ENCODE data around the gene SEPTIN2.
"Not testable (repeated sequence)": the region's sequence is repeated elsewhere in the genome, so short reads cannot be mapped to it uniquely, and the experiment has no call there.

The SEPTIN2 gene

DNA sequence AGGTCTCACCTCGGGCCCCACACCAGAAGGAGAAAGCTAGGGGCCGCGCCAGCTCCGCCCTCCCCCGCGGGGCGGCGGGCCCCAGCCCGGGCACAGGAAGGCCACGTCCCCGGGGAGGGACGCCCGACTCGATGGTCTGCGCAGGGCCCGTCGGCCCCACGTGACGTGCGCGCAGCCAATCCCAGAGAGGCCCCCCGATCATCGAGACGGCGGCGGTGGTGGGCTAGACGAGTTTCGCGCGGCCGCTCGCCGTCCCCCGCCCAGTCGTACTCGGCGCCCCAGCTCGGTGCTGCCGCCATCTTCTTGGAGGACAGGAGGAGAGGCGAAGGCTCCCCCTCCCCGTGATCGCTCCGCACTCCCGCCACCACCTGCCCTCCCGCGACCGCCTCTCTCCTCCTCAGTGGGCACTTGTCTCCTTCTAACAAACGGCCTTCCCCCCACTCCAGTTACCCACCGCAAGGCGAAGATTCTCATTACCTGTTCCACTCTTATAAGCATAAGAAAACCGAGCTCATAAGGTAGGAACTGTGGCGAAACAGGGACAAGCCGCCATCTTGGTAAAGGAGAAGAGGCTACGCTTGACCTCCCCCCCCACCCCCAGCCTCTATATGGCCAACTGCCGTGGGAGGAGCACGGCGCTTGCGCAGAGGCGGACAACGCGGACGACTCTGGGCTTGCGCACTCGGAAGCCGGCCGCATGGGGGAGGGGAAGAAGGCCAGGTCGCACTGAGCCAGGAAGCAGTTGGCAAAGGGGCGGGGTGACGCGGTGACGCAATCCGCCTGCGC, 439 bp upstream of the SEPTIN2 start, which contains the start of gene HDLBP:
Gene HDLBP (minus strand): TSS at position 580 of the 786 bp plus-strand sequence. CDS start 48,803 bp downstream, outside the sequence.
- peak; percentile 87 to 92 for DNase-seq

- DNase-seq: no peak
Measured at GRCh38 chr2:241316825-241317224, 1.1 kb downstream of the SEPTIN2 start.

GRCh38 chr2:241317391-241317790, 1.7 kb downstream of the SEPTIN2 start:
- DNase-seq: no peak

DNA sequence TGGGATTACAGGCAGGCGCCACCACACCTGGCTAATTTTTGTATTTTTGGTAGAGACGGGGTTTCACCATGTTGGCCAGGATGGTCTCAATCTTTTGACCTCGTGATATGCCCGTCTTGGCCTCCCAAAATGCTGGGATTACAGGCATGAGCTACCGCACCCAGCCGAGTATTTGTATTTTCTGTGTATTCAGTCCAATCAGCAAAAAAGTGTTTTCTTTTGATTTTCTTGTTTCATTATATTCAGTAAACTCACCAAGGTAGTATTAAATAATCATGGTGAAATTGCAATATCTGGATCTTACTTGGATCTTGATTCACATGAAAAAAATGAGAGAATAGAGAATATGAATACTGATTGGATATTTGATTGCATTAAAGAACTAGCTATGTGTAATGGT, 3.1 kb downstream of the SEPTIN2 start:
- DNase-seq: not testable (repeated sequence)

DNA sequence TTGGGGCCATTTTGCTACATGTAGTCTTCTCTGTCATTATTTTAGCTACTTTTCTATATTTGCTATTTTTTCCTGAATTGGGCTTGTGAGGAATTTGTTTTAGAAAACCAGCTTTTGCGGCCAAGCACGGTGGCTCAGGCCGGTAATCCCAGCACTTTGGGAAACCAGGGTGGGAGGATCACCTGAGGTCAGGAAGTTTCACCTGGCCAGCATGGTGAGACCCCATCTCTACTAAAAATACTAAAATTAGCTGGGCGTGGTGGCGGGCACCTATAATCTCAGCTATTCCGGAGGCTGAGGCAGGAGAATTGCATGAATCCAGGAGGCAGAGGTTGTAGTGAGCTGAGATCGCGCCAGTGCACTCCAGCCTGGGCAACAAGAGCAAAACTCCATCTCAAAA, 4.7 kb downstream of the SEPTIN2 start:
- DNase-seq: no peak

DNA sequence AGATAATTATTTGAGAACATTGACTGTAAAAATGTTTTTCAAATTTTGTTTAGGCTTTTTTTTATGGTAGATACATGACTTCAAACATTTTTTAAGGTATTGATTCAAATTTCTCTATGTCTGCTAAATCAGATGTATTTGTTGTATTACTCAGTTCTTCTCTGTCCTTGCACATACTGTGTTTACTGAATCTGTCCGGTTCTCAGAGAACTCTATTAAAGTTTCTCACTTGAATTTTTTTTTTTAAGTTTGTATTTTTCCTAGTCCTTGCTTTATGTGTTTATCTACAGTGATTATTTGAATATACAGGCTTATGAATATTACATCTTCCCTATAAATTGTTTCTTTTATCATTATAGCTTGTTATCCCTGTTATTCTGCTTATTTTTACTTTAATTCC, 5.3 kb downstream of the SEPTIN2 start:
- no peak for DNase-seq

- DNase-seq: no peak
Measured at GRCh38 chr2:241321886-241322285, 6.2 kb downstream of the SEPTIN2 start.

- DNase-seq: no peak
Measured at GRCh38 chr2:241323778-241324177, 8.1 kb downstream of the SEPTIN2 start.

GRCh38 chr2:241324775-241325174, 9.1 kb downstream of the SEPTIN2 start:
- no peak for DNase-seq

GRCh38 chr2:241325257-241325656, 9.5 kb downstream of the SEPTIN2 start:
- no peak for DNase-seq

- DNase-seq: no peak
Measured at GRCh38 chr2:241329669-241330615, 14.2 kb downstream of the SEPTIN2 start.

DNA sequence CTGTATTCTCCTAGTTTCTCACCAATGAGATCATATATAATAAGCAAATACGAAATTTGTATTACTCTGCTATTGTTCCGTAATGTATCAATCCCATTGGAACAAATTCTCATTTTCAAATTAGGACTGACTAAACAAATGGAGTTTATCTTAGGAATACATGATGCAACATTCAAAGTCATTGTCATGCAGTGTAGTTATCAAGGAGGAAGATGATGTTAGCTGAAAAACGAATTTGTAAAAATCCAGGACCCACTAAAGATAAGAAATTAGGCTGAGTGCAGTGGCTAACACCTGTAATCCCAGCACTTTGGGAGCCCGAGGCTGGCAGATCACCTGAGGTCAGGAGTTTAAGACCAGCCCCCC, 14.9 kb downstream of the SEPTIN2 start:
- DNase-seq: no peak

DNA sequence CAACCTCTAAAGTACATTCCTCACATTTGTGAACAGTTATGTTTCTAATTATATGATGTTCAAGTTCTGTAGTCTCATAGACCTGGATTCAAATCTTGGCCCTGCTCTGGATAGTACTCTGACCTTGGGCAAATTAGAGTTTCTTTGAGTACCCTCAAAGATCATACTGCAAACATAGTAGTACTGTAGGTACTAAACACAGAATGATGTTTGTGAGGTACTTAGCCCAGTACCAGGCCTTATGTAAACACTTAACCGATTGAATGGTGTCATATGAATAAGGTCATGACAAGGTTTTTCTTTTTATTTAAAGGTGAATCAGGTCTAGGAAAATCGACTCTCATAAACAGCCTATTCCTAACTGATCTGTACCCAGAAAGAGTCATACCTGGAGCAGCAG, 19.1 kb downstream of the SEPTIN2 start:
- DNase-seq: no peak

GRCh38 chr2:241339839-241340630, 24.3 kb downstream of the SEPTIN2 start:
- DNase-seq: no peak

DNA sequence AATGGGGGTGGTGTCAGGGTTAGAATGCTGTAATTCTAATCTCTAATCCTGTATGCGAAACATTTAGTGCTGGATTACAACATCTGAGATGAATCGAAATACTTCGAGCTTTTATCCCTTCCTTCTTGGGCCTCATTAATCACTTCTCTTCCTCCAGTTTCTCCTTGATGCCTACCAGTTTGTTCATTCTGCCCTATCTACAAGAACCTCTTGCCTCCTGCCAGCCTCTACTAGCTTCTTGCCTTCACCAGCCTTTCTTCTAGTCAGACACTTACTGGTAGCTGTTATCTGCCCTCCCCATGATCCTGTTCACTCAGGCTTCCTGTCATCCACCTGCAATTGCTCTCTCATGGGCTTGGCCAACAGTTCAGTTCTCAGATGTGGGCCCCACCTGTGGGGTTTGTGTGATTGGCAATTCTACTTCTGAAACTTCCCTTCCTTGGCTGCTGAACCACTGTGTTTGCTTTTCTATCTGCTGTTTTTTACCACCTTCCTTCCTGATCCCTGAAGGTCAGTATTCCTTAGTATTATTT, 25.0 kb downstream of the SEPTIN2 start:
- no peak for DNase-seq

GRCh38 chr2:241344925-241345651, 29.4 kb downstream of the SEPTIN2 start:
- DNase-seq: no peak

- no peak for DNase-seq
Measured at GRCh38 chr2:241349941-241350340, 34.2 kb downstream of the SEPTIN2 start.

DNA sequence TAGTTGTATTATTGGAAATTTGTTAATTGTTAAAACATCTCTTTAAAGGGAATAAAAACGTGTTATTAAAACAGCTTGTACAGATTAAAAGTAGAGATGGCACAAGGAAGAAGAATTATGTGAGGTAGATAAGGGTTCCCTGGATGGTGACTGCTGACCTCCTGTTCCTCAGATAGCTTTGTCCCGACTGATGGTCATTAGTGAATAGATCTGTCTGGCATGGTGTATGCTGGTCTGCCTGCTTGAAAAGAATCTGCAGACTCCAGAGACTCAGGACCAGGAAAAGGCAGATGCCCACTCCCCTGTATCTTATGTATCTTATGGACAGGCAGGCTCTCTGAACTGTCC, 34.8 kb downstream of the SEPTIN2 start:
- DNase-seq: no peak

DNA sequence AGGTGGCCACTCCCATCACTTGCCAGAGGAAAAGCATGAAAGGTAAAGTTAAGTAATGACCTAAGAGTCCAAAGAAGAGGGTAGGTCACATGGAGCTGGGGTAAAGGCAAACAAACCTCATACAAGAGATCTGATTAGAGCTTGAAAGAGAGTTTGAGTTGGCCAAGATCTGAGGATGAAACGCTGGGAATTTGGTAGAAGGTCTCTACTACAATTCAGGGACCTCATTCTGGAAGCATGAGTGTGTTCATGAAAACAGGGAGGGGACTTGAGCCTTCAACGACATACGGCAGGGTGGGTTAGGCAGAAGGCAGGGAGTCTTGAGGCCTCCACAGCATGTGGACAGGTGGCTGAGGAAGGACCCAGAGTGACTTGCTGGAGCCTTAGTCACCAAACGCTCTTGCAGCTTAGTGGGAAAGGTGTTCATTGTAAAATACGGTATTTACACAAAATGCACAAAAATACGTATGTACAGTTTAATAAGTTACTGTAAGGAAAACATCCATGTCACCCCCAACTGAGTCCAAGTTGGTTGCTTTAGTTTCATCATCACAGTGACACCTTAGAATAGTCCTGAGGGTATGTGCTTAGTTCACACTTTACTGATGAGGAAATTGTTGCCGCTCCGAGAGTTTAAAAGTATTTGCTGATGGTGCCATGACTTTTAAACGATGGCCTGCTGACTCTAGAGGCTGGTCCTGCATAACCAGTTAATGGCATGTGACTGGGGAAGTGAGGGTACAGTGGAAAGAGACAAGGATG, 35.3 kb downstream of the SEPTIN2 start:
- DNase-seq: no peak

DNA sequence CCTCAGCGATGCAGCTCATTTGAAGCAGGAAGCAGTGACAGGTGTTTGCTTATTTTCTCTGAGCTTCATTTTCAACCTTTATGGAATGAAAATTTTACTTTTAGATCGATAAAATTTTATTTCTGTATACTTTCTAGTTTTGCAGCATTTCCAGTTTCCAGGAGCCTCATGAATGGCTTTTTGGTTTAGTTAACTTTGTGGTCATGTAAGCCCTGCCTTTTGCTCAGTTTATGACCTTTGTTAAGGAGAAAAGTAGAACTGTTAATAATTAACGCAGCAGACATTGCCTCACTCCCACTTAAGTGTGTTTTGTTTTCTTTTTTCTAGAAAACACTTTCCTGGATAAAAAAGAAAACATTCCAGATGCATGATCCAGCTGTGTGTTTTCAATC, 35.9 kb downstream of the SEPTIN2 start:
- DNase-seq: no peak

DNA sequence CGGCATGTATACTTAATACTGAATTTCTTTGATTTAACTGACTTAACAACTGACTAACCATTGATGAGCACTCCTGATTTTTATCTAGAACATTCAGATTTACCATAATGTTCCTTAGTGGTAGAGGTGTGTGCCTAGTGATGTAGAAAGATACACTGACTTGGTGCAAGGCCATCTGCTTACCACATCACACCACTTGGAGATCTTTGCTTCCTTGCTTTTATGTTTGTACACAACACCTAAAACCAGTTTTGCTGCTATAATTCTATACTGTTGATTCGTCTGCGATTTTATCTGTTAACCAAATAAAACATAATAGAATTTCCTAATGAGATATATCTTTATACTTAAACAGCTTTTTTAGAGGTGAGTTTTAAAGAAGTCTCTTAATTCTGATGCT, 36.5 kb downstream of the SEPTIN2 start:
- no peak for DNase-seq
